GM18861 (cell line): ENCODE data around the gene PRAMEF6.
"Not testable (repeated sequence)": the region's sequence is repeated elsewhere in the genome, so short reads cannot be mapped to it uniquely, and the experiment has no call there.

Source experiments
- ATAC-seq: cut with Tn5 transposase; IDR thresholded peaks from one replicate; pipeline ENCODE4 v1.9.1; 2021; ENCODE audit not compliant: unreplicated experiment

PRAMEF6 gene

GRCh38 chr1:12947480-12947879 lies at the start of gene PRAMEF6:
Gene PRAMEF6, minus strand, starts transcription at chr1:12947580. Its CDS starts 5,062 bp downstream, at chr1:12942518.
- ATAC-seq: not testable (repeated sequence)

GRCh38 chr1:12924368-12924767 lies 23.0 kb downstream of the PRAMEF6 start:
- not testable (repeated sequence) for ATAC-seq

- ATAC-seq: not testable (repeated sequence)
Measured at GRCh38 chr1:12921749-12922148, 25.6 kb downstream of the PRAMEF6 start.

- ATAC-seq: not testable (repeated sequence)
Measured at GRCh38 chr1:12916310-12916709, 31.1 kb downstream of the PRAMEF6 start, which contains the start of gene PRAMEF7. Gene PRAMEF7, plus strand, starts transcription at chr1:12916610. Its CDS starts 1,083 bp downstream, at chr1:12917693.

- ATAC-seq: not testable (repeated sequence)
Measured at GRCh38 chr1:12903793-12904572, 43.4 kb downstream of the PRAMEF6 start.

- ATAC-seq: not testable (repeated sequence)
Measured at GRCh38 chr1:12899186-12899585, 48.2 kb downstream of the PRAMEF6 start.

- not testable (repeated sequence) for ATAC-seq
Measured at GRCh38 chr1:12898170-12898569, 49.2 kb downstream of the PRAMEF6 start, which contains the start of gene PRAMEF10. Gene PRAMEF10, minus strand, starts transcription at chr1:12898270. Its CDS starts 2,423 bp downstream, at chr1:12895847.
